ENCODE measurements around the gene FOS.

The FOS gene

DNA sequence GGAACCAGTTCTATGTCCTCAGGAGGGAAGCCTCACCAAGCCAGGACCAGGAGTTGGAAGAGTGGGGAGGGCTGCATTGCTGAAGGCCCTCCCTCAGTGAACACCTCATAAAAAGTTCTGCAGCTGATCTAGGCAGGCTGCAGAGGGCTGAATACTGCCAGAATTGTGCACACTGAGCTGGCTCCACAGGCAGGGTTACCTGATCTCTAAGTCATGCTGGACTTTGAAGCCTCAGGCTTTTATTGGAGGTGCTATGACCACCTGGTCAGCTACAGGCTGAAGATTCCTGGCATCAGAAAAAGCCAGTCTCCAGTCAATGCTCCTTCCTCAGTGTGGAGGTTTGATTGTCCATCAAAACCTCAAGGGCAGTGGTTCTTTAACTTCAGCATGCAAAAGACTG is 39.7 kb downstream of the FOS start:
- no peak for DNase-seq (ENCODE audit: low read depth, low spot score)

DNA sequence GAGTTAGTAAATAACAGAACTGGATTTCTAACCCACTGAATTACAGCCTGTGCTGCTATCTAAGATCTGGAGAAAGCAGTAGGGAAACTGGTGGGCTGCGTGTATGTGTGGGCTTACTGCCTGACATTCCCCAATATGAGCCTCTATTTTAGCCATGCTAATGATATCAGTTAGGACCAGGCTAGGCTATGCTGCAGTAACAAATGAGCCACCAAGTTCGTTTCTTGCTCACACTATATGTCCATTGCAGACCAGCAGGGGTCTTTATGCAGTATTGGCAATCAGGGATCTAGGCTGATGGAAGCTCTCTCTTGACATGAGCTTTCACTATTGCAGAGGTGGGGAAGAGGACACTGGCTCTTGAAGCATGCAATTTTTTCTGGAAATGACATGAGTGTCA is 40.4 kb downstream of the FOS start:
- no peak for DNase-seq (ENCODE audit: low read depth, low spot score)

DNA sequence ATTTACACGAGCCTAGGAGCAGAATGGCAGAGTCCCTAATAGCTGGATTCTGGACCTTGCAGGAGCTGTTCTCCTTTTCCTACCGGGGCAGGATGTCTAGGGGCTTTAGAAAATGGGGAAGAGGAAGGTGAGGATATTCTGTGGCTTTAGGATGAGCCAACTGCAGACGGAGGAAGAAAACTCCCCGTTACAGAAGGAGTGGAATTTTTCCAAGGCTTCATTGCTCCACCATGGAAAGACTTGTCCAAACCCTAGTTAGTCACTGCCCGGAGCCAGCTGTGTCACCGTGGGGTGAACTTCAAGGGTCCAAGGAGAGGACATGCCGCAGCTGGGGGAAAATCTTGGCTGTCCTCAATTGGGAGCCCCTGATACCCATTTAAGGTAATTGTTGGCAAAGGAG is 41.6 kb downstream of the FOS start:
- DNase-seq (ENCODE audit: low read depth, low spot score), result no peak

DNA sequence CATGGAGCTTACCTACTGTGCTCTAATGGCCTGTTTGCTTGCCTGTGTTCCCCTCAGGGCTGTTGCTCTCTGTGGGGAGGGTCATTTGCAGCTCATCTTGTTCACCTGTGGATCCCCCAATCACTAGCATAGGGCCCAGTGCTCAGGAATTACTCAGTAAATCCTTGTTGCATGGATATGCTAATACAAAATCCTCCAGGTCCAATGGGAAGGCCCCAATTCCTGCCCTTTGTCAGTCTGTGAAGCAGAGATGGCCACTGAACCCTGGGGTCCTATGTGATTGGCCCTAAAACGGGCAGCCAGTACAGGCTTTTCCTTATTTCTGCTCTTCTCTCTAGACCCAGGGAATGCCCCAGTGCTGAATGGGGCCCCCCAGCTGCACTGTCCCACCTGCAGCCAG is 44.1 kb downstream of the FOS start:
- no peak for DNase-seq (ENCODE audit: low read depth, low spot score)

DNA sequence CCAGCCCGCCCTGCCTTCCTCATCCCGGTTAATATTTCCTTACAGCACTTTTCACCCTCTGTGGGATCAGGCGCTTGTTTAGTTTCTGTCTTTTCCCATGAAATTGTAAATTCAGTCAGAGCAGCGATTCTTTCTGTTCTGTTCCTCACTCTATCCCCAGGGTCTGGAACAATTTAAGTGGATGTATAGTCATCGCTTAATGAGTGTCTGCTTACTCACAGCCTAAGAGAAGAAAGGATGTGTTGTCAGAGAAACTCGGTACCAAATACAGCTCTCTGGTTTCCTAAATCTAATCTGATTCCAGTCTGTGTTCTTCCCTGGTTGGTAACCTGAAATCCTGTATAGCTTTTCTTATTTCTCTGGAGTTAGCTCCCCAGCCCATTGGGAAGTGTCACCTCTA is 44.9 kb downstream of the FOS start:
- DNase-seq (ENCODE audit: low read depth, low spot score), result peak; percentile 15

DNA sequence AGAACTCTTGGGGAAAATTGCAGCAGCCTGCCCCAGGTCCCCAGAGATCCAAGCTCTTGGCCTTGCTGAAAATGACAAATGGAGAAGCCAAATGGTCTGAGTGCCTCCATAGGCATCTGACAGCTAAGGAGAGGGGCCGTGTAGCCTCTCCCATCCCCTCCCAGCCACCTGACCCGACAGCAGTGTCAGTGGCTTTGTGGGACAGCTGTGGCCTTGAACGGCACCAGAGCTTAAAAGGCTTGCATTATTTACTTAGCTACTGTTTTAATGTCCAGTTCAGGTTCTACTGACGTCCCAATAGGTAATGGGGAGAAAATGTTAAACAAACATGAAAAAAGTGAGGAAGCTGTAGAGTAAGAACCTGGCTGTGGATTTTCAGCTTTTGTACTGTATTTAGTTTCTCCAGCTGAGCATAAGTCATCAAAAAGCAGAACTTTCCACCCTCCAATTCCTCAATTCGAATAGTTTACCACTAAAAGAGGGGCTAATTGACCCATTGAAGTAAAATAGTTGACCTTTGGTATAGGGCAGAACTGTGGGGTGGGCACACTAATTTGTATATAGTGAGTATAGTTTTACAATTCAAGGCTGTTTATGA is 50.0 kb downstream of the FOS start:
- DNase-seq (ENCODE audit: low read depth, low spot score), result no peak

DNA sequence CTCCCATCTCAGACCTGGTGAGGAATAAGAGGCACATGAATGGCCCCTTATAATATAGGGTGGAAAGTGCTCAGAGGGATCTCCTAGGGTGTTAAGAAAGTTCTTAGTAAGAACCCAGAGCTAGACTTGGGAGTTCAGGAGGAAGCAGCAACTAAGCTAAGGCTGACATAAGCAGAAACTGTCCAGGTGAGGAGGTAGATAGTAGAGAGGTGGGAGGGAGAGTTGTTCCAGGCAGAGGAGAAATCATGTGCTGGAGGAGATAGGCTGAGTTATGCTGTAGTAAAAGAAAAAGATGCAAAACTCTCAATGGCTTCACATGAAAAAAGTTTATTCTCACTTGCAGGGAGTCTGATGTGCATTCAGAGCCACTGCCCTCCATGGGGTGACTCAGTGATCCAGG is 50.7 kb downstream of the FOS start:
- DNase-seq (ENCODE audit: low read depth, low spot score), result no peak

DNA sequence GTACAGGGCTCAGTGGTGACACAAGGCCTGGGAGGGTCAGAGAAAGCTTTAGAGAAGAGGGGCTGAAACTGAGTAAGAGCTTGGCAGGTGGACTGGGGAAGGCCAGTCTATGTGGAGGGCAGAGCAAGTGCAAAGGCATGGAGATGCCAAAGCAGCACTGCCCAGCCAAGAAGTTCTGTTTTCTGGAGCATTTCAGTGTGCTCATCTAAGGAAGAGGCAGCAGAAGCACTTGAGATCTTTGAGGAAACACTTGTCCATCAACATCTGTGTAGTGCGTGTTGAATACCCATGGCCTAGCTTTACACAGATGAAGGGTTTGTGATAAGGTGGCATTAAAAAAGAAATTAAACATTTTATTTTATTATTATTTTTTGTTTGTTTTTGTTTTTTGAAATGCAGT is 52.8 kb downstream of the FOS start:
- DNase-seq (ENCODE audit: low read depth, low spot score), result no peak
